Right lung (tissue), 5 donors: Measurements from ENCODE around the gene ASCC1. TPM values are rescaled to one million over a fixed set of nuclear protein-coding genes. Genes with fewer than 3 reads are reported as not detected.
"Not testable (repeated sequence)": the region's sequence is repeated elsewhere in the genome, so short reads cannot be mapped to it uniquely, and the experiment has no call there.

Source experiments
- DNase-seq, 2 donors: peaks; one replicate each; pipeline ENCODE4 v3.0.0-alpha.2; 2013
- polyA plus RNA-seq, 5 donors: library from polyadenylated mRNA; unstranded; fragments of 120-200 nt; gene quantifications; one replicate each; pipeline versions ENCODE4 v1.2.1 to v1.2.3, GENCODE V29; 2013; ENCODE audit warnings: inconsistent platforms in 1 of 5, low replicate concordance in 1 of 5; ENCODE audit not compliant: insufficient read length in 5 of 5, insufficient read depth in 1 of 5

The ASCC1 gene
- polyA plus RNA-seq, 5 donors, result 32.3 to 46.1 (median 40.9) TPM

DNA sequence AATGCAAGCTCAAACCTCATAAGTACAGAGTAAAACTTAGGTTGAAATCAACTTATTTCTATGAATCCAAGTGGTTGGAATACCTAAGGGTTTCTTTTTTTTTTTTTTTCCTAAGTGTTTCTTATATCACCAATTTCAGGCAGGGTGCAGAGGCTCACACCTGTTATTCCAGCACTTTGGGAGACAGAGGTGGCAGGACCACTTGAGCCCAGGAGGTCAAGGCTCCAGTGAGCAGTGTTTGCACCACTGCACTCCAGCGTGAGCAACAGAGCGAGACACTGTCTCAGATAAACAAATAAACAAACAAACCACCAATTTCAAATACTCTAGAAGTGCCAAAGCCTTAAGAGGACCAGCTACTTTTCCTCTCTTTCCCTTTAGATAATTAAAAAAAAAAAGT, 88.5 kb downstream of the ASCC1 start:
- no peak for DNase-seq

- DNase-seq, result no peak
Measured at GRCh38 chr10:72126872-72127232, 89.2 kb downstream of the ASCC1 start.

- DNase-seq, result no peak
Measured at GRCh38 chr10:72126184-72126871, 89.7 kb downstream of the ASCC1 start.

- DNase-seq, result peak; percentile 72 to 81
Measured at GRCh38 chr10:72124989-72125388, 91.1 kb downstream of the ASCC1 start.

DNA sequence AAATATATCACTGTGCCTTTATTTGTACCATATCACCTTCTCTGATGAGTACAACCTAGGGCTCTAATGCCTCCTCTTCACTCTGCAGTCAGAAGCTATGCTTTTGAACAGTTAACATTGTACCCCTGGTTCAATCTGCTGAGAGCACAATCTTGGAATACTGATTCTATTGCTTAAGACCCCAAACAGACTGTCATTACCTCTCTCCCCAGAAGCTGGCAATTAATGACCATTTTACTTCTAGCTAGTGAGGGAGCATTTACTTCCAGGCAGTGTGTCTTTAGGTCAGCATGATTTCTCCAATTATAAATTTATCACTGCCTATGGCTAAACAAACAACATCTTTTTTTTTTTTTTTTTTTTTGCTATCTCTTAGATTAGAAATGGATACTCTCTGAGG, 91.7 kb downstream of the ASCC1 start:
- no peak for DNase-seq

DNA sequence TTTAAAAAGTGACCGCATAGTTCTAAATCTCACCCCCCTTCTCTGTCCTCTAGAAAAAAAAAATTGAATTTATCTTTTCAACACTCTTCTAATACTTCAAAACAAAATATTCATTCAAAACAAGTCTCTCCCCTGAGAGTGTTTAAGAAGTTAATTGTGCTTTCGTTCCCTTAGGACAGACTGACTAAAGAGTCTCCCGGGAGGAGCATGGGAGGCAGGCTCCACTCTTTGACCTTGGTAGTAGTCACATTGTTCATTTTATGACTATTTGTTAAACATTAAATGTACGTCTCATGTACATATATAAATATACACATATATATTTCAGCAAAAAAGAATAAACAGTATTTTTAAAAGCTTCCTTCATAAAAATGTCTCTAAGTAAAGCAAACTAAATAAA, 92.5 kb downstream of the ASCC1 start:
- DNase-seq, result no peak

- DNase-seq, result no peak
Measured at GRCh38 chr10:72122221-72122620, 93.9 kb downstream of the ASCC1 start.

DNA sequence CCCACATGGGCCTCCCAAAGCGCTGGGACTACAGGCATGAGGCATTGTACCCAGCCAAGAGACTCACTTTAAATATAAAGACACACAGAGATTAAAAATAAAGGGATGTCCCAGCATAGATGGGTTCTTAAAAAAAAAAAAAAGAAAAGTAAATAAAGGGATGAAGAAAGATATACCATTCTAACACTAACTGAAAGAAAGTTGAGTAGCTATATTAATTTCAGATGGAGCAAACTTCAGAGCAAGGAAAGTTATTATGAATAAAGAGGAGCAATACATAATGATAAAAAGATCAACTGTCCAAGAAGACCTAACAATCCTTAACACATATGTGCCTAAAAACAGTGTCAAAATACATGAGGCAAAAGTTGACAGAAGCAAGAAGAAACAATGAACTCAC, 94.7 kb downstream of the ASCC1 start:
- DNase-seq, result no peak

DNA sequence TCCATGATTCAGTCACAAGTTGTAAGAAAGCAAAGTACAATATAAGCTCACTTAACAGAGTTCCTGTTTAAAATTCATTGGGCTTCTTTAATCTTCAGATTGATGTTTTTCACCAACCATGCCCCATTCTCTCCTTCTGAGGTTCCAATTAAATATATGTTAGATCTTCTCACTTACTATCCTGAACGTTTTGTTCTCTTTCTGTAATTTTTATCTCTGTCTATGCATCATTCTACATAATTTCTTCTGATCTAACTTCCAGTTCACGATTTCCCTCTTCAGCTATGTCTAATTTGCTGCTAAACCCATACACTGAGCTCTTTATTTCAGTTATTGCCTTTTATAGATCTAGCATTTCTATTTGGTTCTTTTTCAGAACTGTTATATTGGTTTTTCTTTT, 99.7 kb downstream of the ASCC1 start:
- no peak for DNase-seq

GRCh38 chr10:72114706-72115450, 101.2 kb downstream of the ASCC1 start:
- no peak for DNase-seq

GRCh38 chr10:72110673-72111401, 105.2 kb downstream of the ASCC1 start:
- no peak for DNase-seq

DNA sequence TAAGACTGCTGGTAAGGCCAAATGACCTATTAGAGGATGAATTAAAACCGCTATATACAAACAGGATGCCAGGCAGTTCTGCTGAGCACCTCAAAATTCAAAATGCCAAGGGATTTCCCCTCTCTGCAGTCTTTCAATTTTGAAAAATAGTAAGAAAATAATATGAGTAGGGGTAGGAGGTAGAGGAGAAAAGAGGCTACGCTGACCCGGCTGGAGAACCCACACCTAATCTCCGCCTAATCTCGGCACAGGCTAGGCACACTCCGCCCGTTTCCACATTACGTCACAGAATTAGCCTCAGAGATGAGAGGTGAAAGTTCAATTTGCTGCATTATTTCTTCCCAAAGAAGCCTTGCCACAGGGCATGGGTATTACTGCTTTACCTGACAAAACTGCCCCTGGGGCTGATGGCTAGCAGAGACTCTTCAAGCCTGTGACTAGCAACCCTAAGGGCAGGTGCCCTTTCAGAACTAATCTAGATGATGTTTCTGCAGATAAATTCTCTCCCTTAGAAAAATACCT, 106.4 kb downstream of the ASCC1 start:
- DNase-seq, result no peak

DNA sequence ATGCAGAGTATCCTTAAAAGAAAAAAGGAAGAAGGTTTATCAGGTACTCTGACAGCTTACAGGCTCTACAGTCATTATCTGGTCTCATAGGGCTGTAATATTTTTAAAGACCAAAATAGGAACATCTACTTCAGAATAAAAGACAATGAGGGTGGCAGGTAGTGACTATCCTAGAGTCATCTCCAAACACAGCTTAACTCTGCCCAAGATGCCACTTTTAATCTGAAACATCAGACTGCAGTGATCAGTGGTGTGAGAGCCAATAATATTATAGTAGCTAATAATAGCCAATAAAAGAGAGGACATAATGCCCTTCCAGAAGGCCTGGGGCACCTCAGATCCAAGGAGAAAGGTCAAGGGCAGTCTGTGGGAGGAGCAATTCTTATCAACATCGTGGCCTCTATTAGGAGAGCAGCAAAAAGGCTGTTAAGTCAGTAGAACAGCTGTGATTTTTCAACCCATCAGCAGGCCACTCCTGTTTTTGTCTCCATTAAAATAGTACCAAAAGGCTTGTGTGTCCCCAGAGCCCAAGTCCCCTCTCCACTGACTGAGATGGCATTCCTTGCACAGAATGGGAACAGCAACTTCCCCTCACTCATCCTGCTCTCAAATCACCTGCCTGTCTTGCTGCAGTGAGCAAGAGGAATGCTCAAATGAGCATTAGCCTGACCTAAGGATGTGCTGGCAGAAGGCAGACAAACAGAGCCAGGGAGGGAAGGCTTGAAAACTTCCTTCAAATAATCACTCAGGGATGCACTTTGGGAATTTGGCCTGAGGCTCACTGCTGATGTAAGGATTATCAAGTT, 107.0 kb downstream of the ASCC1 start:
- no peak for DNase-seq

DNA sequence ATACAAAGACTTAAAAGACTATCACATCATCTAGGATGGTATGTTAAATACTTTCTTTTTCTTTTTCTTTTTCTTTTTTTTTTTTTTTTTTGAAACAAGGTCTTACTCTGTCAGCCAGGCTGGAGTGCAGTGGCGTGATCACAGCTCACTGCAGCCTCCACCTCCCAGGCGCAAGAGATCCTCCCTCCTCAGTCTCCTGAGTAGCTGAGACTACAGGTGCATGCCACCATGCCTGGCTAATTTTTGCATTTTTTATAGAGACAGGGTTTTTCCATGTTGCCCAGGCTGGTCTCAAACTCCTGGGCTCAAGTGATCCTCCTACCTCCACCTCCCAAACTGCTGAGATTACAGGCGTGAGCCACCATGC, 108.1 kb downstream of the ASCC1 start:
- DNase-seq, result not testable (repeated sequence)

DNA sequence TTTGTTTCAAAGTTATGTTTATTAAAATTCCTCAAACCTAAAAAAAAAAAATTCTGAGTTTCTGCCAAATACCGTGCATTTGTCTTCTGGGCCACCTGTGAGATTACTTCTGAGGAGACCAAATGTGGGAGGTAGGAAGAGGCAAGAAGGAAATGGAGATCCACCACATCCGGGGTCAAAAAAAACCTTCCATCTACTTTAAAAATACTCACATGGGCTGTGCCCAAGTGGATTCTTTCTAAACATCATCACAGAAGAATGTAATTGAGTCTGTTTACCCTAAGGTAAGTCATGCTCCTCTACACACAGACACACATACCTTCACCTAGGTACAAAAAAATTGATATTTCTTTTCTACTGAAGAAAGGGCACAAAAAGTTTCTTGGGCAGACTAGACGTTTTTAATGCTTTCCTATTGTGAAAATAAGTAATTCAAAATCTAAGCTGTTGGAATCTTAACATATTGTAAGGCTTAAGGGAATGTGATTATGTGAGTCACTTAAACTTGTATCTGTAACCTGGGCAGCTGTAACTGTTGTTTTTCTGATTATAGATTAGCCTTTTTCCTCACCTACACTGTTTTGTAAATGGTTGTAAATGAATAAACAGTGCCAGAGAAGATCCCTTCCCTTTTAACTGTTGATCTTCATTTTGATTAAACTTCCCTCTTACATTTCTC, 108.6 kb downstream of the ASCC1 start:
- no peak for DNase-seq

DNA sequence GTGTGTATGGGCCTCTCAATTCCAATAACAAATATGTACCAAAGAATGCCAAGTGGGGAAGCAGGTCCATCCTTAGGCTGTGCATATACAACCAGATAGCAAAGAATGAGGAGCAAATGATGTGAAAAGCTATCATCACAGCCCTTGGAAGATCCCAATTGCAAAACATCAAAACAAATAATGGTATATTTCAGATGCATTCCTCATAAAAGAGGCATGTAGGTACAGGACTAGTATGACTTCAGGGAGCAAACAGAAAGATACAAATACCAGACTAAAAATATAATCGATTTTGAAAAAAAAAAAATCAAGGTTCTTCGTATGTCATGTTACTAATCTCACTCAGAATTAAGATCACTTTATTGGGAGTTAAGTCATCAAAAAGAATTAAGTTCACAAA, 109.2 kb downstream of the ASCC1 start:
- DNase-seq, result no peak

- DNase-seq, result no peak
Measured at GRCh38 chr10:72106154-72106849, 109.8 kb downstream of the ASCC1 start.

DNA sequence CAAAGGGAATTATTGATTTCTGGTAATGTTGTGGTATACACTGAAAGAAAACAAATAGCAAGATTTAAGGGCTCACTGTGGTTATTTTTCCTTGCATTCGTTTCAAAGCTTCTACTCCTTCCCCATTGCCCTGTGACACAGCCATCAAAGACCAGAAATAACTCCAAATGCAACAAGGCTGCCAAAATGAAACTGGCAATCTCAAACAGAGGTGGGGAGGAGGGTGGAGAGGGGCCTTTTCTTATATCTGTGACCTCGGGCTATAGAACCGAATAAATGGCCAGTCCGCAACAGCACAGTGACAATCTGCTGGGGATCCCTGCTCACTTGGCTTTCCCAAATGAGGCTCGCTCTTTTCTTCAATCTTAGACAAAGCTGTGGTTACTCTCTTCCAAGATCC, 110.4 kb downstream of the ASCC1 start:
- DNase-seq, result no peak

DNA sequence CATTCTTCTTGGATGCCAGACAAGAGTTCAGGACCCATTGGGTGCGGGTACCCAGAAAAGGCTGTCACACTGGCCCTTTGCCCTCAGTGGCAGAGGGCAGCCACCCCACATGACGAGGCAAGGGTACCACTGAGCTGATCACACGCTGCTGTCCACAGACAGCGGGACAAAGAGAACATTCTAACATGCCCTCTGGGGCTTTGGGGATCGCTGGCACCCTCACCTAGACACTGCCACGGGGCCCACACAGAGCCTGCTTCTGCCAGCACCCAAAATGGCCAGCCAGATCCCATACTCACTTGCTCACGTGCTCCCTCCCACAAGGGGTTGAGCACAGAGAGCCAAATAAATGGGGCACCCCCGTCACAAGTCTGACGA, 111.0 kb downstream of the ASCC1 start:
- no peak for DNase-seq

DNA sequence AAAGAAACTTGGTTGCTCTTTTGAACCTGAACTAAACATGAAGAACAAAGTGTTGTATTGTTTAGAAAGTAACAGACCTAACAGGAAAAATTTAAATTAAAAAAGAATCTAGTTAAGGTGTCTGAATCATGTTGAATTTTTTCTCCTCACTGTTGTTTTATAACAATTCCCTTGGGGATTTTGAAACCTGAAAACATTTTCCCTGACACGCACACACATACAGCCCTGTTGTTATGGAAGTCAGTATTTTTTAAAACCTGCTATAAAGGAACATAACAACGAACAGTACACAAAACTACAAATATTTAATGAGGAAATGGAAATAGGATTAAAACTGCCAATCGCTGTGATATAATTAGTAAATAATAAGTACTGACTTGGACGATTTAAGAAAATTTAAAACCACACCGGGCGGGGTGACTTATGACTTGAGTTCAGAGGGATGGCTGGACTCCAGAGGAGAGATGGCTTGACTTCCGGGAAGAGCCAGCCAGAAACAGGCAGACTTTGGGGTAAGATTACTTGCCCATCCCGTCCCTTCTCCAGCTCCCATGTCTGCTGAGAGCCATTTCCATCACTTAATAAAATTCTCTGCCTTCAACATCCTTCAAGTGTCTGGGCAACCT, 111.5 kb downstream of the ASCC1 start:
- no peak for DNase-seq
